SK-N-SH treated with all-trans-retinoic acid at 6 μM for 48 hours (cell line): ENCODE data around the gene CTTN.

ENCODE experiments used
- ATAC-seq: fragments of 200-7000 bp; cut with Tn5 transposase; 3 replicates; pipeline ENCODE4 v1.9.1; 2020; ENCODE audit warnings: mild to moderate bottlenecking, moderate library complexity
- ARNTL ChIP-seq: fragments of 450-650 bp; formaldehyde crosslinking; IDR thresholded peaks from 2 replicates; pipeline ENCODE4 v1.5.0; 2020; ENCODE audit warnings: low read depth, mild to moderate bottlenecking, moderate library complexity, borderline replicate concordance
- BACH2 ChIP-seq: fragments of 250-450 bp; sonication (Bioruptor Pico); IDR thresholded peaks from 2 replicates; pipeline ENCODE4 v1.9.0; 2021; ENCODE audit warnings: mild to moderate bottlenecking, borderline replicate concordance
- CSDC2 ChIP-seq: fragments of 250-450 bp; sonication (Bioruptor Pico); IDR thresholded peaks from 2 replicates; pipeline ENCODE4 v1.5.0; 2020; ENCODE audit warnings: mild to moderate bottlenecking, moderate library complexity
- CSRNP3 ChIP-seq: fragments of 250-450 bp; sonication (Bioruptor Pico); IDR thresholded peaks from 2 replicates; pipeline ENCODE4 v1.5.1; 2021; ENCODE audit warnings: mild to moderate bottlenecking, moderate library complexity
- ESRRG ChIP-seq: fragments of 250-450 bp; sonication (Bioruptor Pico); IDR thresholded peaks from 2 replicates; pipeline ENCODE4 v1.6.1; 2021; ENCODE audit warnings: mild to moderate bottlenecking
- GLIS3 ChIP-seq: fragments of 250-450 bp; sonication (Bioruptor Pico); IDR thresholded peaks from 2 replicates; pipeline ENCODE4 v1.5.0; 2020; ENCODE audit warnings: mild to moderate bottlenecking, moderate library complexity
- ISL1 ChIP-seq: fragments of 250-450 bp; sonication (Bioruptor Pico); IDR thresholded peaks from 2 replicates; pipeline ENCODE4 v2.1.2; 2022; ENCODE audit warnings: mild to moderate bottlenecking, moderate library complexity
- OSR1 ChIP-seq: fragments of 250-450 bp; sonication (Bioruptor Pico); IDR thresholded peaks from 2 replicates; pipeline ENCODE4 v1.8.0; 2022; ENCODE audit warnings: moderate library complexity, mild to moderate bottlenecking, inconsistent platforms
- PATZ1 ChIP-seq: fragments of 250-450 bp; sonication (Bioruptor Pico); IDR thresholded peaks from 2 replicates; pipeline ENCODE4 v1.8.0; 2020; ENCODE audit warnings: mild to moderate bottlenecking, moderate library complexity, borderline replicate concordance
- POU6F1 ChIP-seq: fragments of 250-450 bp; sonication (Bioruptor Pico); IDR thresholded peaks from 2 replicates; pipeline ENCODE4 v1.8.0; 2021; ENCODE audit warnings: low read depth, mild to moderate bottlenecking, moderate library complexity, borderline replicate concordance
- PPARA ChIP-seq: fragments of 250-450 bp; sonication (Bioruptor Pico); IDR thresholded peaks from 2 replicates; pipeline ENCODE4 v1.5.0; 2020; ENCODE audit warnings: mild to moderate bottlenecking, borderline replicate concordance
- RARB ChIP-seq: fragments of 250-450 bp; sonication (Bioruptor Pico); IDR thresholded peaks from 2 replicates; pipeline ENCODE4 v1.8.0; 2021; ENCODE audit warnings: mild to moderate bottlenecking, moderate library complexity
- SNAI2 ChIP-seq: fragments of 250-450 bp; sonication (Bioruptor Pico); IDR thresholded peaks from 2 replicates; pipeline ENCODE4 v1.5.0; 2020; ENCODE audit warnings: mild to moderate bottlenecking, moderate library complexity
- TCF4 ChIP-seq: fragments of 250-450 bp; sonication (Bioruptor Pico); IDR thresholded peaks from 2 replicates; pipeline ENCODE4 v1.8.0; 2021; ENCODE audit warnings: mild to moderate bottlenecking, moderate library complexity, borderline replicate concordance
- TOX ChIP-seq: fragments of 250-450 bp; sonication (Bioruptor Pico); IDR thresholded peaks from 2 replicates; pipeline ENCODE4 v1.8.0; 2021; ENCODE audit warnings: mild to moderate bottlenecking, moderate library complexity, borderline replicate concordance
- ZC3H10 ChIP-seq: fragments of 250-450 bp; sonication (Bioruptor Pico); IDR thresholded peaks from 2 replicates; pipeline ENCODE4 v1.5.1; 2021; ENCODE audit warnings: mild to moderate bottlenecking, moderate library complexity
- ZFP3 ChIP-seq: fragments of 250-450 bp; sonication (Bioruptor Pico); IDR thresholded peaks from 2 replicates; pipeline ENCODE4 v1.5.0; 2020; ENCODE audit warnings: mild to moderate bottlenecking, moderate library complexity
- ZFP30 ChIP-seq: fragments of 450-650 bp; formaldehyde crosslinking; IDR thresholded peaks from 2 replicates; pipeline ENCODE4 v1.5.0; 2022; ENCODE audit warnings: mild to moderate bottlenecking, moderate library complexity
- ZNF565 ChIP-seq: fragments of 450-650 bp; formaldehyde crosslinking; conservative IDR thresholded peaks from 2 replicates; pipeline ENCODE4 v1.5.0; 2020; ENCODE audit warnings: low read depth, mild to moderate bottlenecking, moderate library complexity
- ZNF70 ChIP-seq: fragments of 450-650 bp; formaldehyde crosslinking; IDR thresholded peaks from 2 replicates; pipeline ENCODE4 v1.5.0; 2020; ENCODE audit warnings: mild to moderate bottlenecking, moderate library complexity
- ZNF8 ChIP-seq: fragments of 450-650 bp; formaldehyde crosslinking; IDR thresholded peaks from 2 replicates; pipeline ENCODE4 v1.5.0; 2020; ENCODE audit warnings: mild to moderate bottlenecking, moderate library complexity
- TF ChIP-seq, protein P1 (sequence below): fragments of 250-450 bp; sonication (Bioruptor Pico); IDR thresholded peaks from 2 replicates; pipeline ENCODE4 v1.5.0; 2020; ENCODE audit warnings: mild to moderate bottlenecking, moderate library complexity

Gene CTTN

GRCh38 chr11:70367071-70367470 lies 31.3 kb upstream of the CTTN start:
- ATAC-seq: no peak
- TF ChIP-seq OSR1 (CRISPR knock-in tag): no peak
- TF ChIP-seq TOX: no peak
- no peak for TF ChIP-seq ZC3H10 (CRISPR knock-in tag)
- TF ChIP-seq ZFP30: no peak
- TF ChIP-seq, all 23 proteins: peak for 0

GRCh38 chr11:70368961-70369360 lies 29.4 kb upstream of the CTTN start:
- TF ChIP-seq ARNTL (CRISPR knock-in tag): no peak
- TF ChIP-seq ZNF565 (CRISPR knock-in tag): no peak
- no peak for ATAC-seq

GRCh38 chr11:70371241-70371640 lies 27.1 kb upstream of the CTTN start:
- ATAC-seq: no peak
- TF ChIP-seq, protein P1, sequence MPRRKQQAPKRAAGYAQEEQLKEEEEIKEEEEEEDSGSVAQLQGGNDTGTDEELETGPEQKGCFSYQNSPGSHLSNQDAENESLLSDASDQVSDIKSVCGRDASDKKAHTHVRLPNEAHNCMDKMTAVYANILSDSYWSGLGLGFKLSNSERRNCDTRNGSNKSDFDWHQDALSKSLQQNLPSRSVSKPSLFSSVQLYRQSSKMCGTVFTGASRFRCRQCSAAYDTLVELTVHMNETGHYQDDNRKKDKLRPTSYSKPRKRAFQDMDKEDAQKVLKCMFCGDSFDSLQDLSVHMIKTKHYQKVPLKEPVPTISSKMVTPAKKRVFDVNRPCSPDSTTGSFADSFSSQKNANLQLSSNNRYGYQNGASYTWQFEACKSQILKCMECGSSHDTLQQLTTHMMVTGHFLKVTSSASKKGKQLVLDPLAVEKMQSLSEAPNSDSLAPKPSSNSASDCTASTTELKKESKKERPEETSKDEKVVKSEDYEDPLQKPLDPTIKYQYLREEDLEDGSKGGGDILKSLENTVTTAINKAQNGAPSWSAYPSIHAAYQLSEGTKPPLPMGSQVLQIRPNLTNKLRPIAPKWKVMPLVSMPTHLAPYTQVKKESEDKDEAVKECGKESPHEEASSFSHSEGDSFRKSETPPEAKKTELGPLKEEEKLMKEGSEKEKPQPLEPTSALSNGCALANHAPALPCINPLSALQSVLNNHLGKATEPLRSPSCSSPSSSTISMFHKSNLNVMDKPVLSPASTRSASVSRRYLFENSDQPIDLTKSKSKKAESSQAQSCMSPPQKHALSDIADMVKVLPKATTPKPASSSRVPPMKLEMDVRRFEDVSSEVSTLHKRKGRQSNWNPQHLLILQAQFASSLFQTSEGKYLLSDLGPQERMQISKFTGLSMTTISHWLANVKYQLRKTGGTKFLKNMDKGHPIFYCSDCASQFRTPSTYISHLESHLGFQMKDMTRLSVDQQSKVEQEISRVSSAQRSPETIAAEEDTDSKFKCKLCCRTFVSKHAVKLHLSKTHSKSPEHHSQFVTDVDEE: no peak
- TF ChIP-seq ARNTL (CRISPR knock-in tag) (no peak), ZNF70 (CRISPR knock-in tag) (no peak), BACH2 (no peak), PPARA (CRISPR knock-in tag) (no peak), PATZ1 (CRISPR knock-in tag) (no peak), POU6F1 (no peak), CSDC2 (CRISPR knock-in tag) (no peak), GLIS3 (CRISPR knock-in tag) (no peak), ESRRG (CRISPR knock-in tag) (no peak), TOX (no peak), ZNF8 (no peak), ZNF565 (CRISPR knock-in tag) (no peak), ZFP30 (no peak), ZFP3 (CRISPR knock-in tag) (no peak), OSR1 (CRISPR knock-in tag) (no peak), SNAI2 (CRISPR knock-in tag) (no peak)

GRCh38 chr11:70372076-70372475 lies 26.3 kb upstream of the CTTN start:
- TF ChIP-seq, protein P1: no peak
- TF ChIP-seq PPARA (CRISPR knock-in tag) (no peak), BACH2 (no peak), ESRRG (CRISPR knock-in tag) (no peak), CSRNP3 (CRISPR knock-in tag) (no peak), OSR1 (CRISPR knock-in tag) (no peak), ZFP30 (no peak), ISL1 (CRISPR knock-in tag) (no peak), ZNF70 (CRISPR knock-in tag) (no peak), PATZ1 (CRISPR knock-in tag) (no peak), RARB (CRISPR knock-in tag) (no peak), ZNF565 (CRISPR knock-in tag) (no peak), ZFP3 (CRISPR knock-in tag) (no peak), TCF4 (CRISPR knock-in tag) (no peak), GLIS3 (CRISPR knock-in tag) (no peak), ZC3H10 (CRISPR knock-in tag) (no peak), SNAI2 (CRISPR knock-in tag) (no peak)
- ATAC-seq: no peak
